Tibial nerve (tissue), 4 donors: Measurements from ENCODE around the gene LPAR4. TPM values are rescaled to one million over a fixed set of nuclear protein-coding genes. Genes with fewer than 3 reads are reported as not detected.

Experiments
- DNase-seq, 2 donors: peaks; one replicate each; pipeline ENCODE4 v3.0.0-alpha.2; 2019; ENCODE audit warnings: low spot score in 2 of 2
- H3K27ac ChIP-seq, 4 donors: fragments of 200-600 bp; sonication (generic) in 3 of 4; one replicate each; pipeline ENCODE4 v1.5.1; 2017 to 2019; ENCODE audit warnings: mild to moderate bottlenecking in 1 of 4
- H3K27me3 ChIP-seq, 2 donors: fragments of 200-600 bp; sonication (generic) in 1 of 2; one replicate each; pipeline versions ENCODE4 v1.5.1 to v1.6.0; 2017 to 2019
- H3K36me3 ChIP-seq, 3 donors: fragments of 200-600 bp; sonication (generic); one replicate each; pipeline ENCODE4 v1.5.1; 2018 to 2019
- H3K4me1 ChIP-seq, 4 donors: fragments of 200-600 bp; sonication (generic) in 3 of 4; one replicate each; pipeline ENCODE4 v1.5.1; 2017 to 2019
- H3K4me3 ChIP-seq, 4 donors: fragments of 200-600 bp; sonication (generic) in 3 of 4; one replicate each; pipeline ENCODE4 v1.5.1; 2017 to 2019; ENCODE audit warnings: mild to moderate bottlenecking in 1 of 4, moderate library complexity in 1 of 4
- H3K9me3 ChIP-seq, 4 donors: fragments of 200-600 bp; sonication (generic) in 3 of 4; one replicate each; pipeline ENCODE4 v1.5.1; 2017 to 2019
- EP300 ChIP-seq, 2 donors: sonication (generic); formaldehyde crosslinking; IDR thresholded peaks; one replicate each; pipeline ENCODE4 v1.6.1; 2017; ENCODE audit warnings: antibody characterized with exemption in 2 of 2, mild to moderate bottlenecking in 1 of 2
- POLR2A ChIP-seq, 2 donors: fragments of 450-650 bp; IDR thresholded peaks; one replicate each; pipeline ENCODE4 v1.6.1; 2017; ENCODE audit warnings: antibody characterized with exemption in 2 of 2, mild to moderate bottlenecking in 2 of 2, moderate library complexity in 2 of 2
- WGBS, 2 donors: methylation state at CpG; one replicate each; pipeline ENCODE4 v1.1.5; 2018; 5-methylcytosine and 5-hydroxymethylcytosine counted together
- total RNA-seq, 4 donors: library from RNA; depleted of rRNA; stranded (reverse); fragments of >200 nt; gene quantifications; one replicate each; pipeline ENCODE4 v1.1.0, GENCODE V29; 2016
- TF ChIP-seq, protein P1 (sequence below), 5 experiments: fragments of 200-600 bp in 3 of 5; fragments of 450-650 bp in 2 of 5; sonication (generic) in 3 of 5; IDR thresholded peaks; one replicate each; pipeline ENCODE4 v1.5.1; 2016 to 2019; ENCODE audit warnings: antibody characterized with exemption in 5 of 5, mild to moderate bottlenecking in 3 of 5, moderate library complexity in 2 of 5

Gene LPAR4
- total RNA-seq, 4 donors from 2014 or later = 0.20 to 1.5 (median 0.63) TPM; not detected in 1

DNA sequence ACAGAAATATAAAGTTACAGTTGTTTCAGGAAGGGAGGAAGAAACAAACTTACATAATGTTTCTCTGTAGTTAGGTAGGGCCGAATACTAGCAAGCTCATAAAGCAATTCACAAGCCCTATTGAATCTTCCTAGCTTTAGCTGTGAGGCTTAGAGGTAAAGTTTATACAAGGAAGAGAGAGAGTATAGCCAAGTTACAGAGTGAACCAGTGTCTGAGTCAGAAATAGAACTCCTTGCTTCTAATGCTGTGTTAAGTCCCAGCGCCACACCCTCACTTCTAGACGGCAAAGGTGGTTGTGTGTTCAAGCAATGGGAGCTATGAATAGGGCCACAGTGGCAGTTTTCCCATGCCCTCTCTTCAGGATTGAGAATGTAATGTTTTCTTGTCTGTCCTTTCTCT, 6.1 kb downstream of the LPAR4 start:
- H3K36me3 ChIP-seq = no peaks in the 10 kb centered on the region
- H3K4me3 ChIP-seq = no peak overlapping the region
- WGBS, 2 donors = 19 to 51% methylated on average over 3 of the region's 3 CpGs
- no peak for DNase-seq
- no peaks in the 10 kb centered on the region for H3K9me3 ChIP-seq
- no peak overlapping the region for H3K27ac ChIP-seq
- peaks cover 0 to 6% of the 10 kb centered on the region in 2 donors for H3K27me3 ChIP-seq
- no peaks in the 10 kb centered on the region for H3K4me1 ChIP-seq
- no peak for TF ChIP-seq POLR2A (IDR thresholded peaks at IDR 0.05)
- no peak for TF ChIP-seq EP300 (IDR thresholded peaks at IDR 0.05)
- TF ChIP-seq, protein P1, sequence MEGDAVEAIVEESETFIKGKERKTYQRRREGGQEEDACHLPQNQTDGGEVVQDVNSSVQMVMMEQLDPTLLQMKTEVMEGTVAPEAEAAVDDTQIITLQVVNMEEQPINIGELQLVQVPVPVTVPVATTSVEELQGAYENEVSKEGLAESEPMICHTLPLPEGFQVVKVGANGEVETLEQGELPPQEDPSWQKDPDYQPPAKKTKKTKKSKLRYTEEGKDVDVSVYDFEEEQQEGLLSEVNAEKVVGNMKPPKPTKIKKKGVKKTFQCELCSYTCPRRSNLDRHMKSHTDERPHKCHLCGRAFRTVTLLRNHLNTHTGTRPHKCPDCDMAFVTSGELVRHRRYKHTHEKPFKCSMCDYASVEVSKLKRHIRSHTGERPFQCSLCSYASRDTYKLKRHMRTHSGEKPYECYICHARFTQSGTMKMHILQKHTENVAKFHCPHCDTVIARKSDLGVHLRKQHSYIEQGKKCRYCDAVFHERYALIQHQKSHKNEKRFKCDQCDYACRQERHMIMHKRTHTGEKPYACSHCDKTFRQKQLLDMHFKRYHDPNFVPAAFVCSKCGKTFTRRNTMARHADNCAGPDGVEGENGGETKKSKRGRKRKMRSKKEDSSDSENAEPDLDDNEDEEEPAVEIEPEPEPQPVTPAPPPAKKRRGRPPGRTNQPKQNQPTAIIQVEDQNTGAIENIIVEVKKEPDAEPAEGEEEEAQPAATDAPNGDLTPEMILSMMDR (IDR thresholded peaks at IDR 0.05) = no peak

DNA sequence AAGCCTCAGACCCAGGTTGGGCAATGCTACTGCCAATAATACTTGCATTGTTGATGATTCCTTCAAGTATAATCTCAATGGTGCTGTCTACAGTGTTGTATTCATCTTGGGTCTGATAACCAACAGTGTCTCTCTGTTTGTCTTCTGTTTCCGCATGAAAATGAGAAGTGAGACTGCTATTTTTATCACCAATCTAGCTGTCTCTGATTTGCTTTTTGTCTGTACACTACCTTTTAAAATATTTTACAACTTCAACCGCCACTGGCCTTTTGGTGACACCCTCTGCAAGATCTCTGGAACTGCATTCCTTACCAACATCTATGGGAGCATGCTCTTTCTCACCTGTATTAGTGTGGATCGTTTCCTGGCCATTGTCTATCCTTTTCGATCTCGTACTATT, 7.4 kb downstream of the LPAR4 start:
- Histone ChIP-seq H3K4me1 (no peaks in the 10 kb centered on the region), H3K27ac (no peak overlapping the region), H3K27me3 (peaks cover 0 to 6% of the 10 kb centered on the region in 2 donors), H3K4me3 (no peak overlapping the region), H3K36me3 (no peaks in the 10 kb centered on the region), H3K9me3 (no peaks in the 10 kb centered on the region)
- WGBS, 2 donors = 79 to 82% methylated on average over 5 of the region's 5 CpGs
- DNase-seq = no peak
- TF ChIP-seq, protein P1 (IDR thresholded peaks at IDR 0.05) = no peak
- TF ChIP-seq EP300 (IDR thresholded peaks at IDR 0.05) = no peak
- TF ChIP-seq POLR2A (IDR thresholded peaks at IDR 0.05) = no peak

DNA sequence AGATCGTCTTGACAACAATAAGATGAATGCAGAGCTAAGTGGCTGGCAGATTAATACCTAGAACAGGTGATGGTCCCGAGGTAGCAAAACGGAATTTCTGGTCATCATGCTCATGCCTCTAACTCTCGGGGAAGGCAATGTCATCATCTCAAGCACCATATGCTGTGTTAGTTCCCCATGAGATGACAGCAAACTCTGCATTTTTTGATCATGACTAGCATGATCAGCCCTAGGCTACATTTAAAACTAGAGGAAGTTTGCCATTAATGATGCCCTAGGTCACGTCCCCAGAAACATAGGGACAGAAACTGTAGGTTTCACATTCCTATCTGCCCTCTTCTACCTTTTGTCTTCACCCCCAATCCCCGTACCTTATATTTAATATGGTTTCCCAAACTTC, 11.6 kb downstream of the LPAR4 start:
- no peaks in the 10 kb centered on the region for H3K4me1 ChIP-seq
- no peak for TF ChIP-seq EP300 (IDR thresholded peaks at IDR 0.05)
- TF ChIP-seq, protein P1 (IDR thresholded peaks at IDR 0.05) = no peak
- no peak for TF ChIP-seq POLR2A (IDR thresholded peaks at IDR 0.05)
- H3K4me3 ChIP-seq = no peak overlapping the region
- H3K9me3 ChIP-seq = no peaks in the 10 kb centered on the region
- 81 to 97% methylated on average over 6 of the region's 6 CpGs for WGBS, 2 donors
- H3K27me3 ChIP-seq = peaks cover 0 to 6% of the 10 kb centered on the region in 2 donors
- no peaks in the 10 kb centered on the region for H3K36me3 ChIP-seq
- DNase-seq = no peak
- no peak overlapping the region for H3K27ac ChIP-seq

DNA sequence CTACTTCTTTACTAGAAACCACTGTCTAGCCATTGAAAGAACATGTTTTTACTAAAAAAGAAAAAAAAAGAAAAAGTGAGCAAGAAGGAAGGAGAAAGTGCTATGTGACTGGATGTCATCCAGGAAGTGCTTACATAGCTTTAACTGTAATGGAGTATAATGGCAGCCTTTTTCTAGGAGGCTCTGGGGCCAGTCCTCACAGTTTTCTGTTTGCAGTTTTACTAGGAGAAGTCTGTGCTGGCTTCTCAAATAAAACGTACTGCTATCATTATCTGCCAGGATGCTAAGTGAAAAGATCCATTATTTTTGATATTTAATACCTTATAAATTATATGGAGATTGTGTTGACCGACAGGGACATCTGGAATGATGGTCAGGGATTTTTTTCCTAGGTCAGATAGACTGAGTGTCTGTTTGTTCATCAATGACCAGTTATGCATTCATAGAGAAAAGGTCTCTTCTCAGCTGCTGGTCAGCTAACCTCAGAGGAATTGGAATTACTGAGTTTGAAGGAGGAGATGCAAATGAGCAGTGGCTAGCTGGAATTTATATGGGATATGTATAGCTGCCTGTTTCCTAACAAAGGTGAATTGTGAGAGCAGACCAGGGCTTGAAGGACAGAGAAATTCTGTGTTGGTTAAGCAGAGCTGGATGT, 21.7 kb downstream of the LPAR4 start:
- Histone ChIP-seq H3K27me3 (no peaks in the 10 kb centered on the region), H3K9me3 (no peaks in the 10 kb centered on the region), H3K4me1 (no peaks in the 10 kb centered on the region), H3K36me3 (no peaks in the 10 kb centered on the region), H3K4me3 (no peak overlapping the region), H3K27ac (no peak overlapping the region)
- TF ChIP-seq EP300 (IDR thresholded peaks at IDR 0.05) = no peak
- no peak for TF ChIP-seq POLR2A (IDR thresholded peaks at IDR 0.05)
- TF ChIP-seq, protein P1 (IDR thresholded peaks at IDR 0.05) = no peak
- WGBS, 2 donors = 17 to 42% methylated on average over 2 of the region's 2 CpGs
- DNase-seq = no peak

DNA sequence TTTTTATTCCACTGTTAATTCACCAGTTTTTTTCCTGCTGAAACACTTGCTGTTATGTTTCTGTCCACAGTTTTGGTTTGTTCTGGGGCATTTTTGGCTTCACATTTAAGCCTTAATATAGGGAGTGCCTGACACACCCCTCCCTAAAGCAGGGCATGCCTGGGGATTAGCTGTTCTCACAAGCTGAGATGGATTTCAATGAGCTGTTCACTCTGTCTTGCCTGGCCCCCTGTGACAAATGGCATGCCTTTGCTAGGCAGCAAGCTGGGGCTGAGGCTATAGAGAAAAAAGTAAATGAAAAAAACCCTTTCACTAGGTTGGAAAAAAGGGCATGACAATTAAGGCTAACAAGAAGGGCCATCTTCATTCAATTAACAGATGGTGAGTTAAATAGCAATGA, 22.4 kb downstream of the LPAR4 start:
- no peak overlapping the region for H3K27ac ChIP-seq
- TF ChIP-seq, protein P1 (IDR thresholded peaks at IDR 0.05) = no peak

More for the DNA sequence above, 22.4 kb downstream of the LPAR4 start:
- no peaks in the 10 kb centered on the region for H3K36me3 ChIP-seq
- no peak for DNase-seq
- H3K9me3 ChIP-seq = no peaks in the 10 kb centered on the region
- H3K27me3 ChIP-seq = no peaks in the 10 kb centered on the region
- no peaks in the 10 kb centered on the region for H3K4me1 ChIP-seq
- no peak overlapping the region for H3K4me3 ChIP-seq
